GM12891 (cell line): Measurements from ENCODE around the gene SSTR5.

Source experiments
- PAX5 ChIP-seq: IDR thresholded peaks from 2 replicates; pipeline ENCODE4 v1.6.1; 2011; ENCODE audit warnings: low read length, moderate library complexity, mild to moderate bottlenecking; ENCODE audit not compliant: insufficient read depth, severe bottlenecking
- POLR2A ChIP-seq: IDR thresholded peaks from 2 replicates; pipeline ENCODE4 v1.6.1; 2011; ENCODE audit warnings: low read depth, low read length, control low read depth
- POLR2AphosphoS5 ChIP-seq: IDR thresholded peaks from 2 replicates; pipeline ENCODE4 v1.6.1; 2011; ENCODE audit warnings: low read depth, low read length, control low read depth
- POU2F2 ChIP-seq: IDR thresholded peaks from 2 replicates; pipeline ENCODE4 v1.6.1; 2011; ENCODE audit warnings: low read depth, mild to moderate bottlenecking, control low read depth, low read length, moderate library complexity
- TAF1 ChIP-seq: IDR thresholded peaks from 2 replicates; pipeline ENCODE4 v1.6.1; 2011; ENCODE audit warnings: low read depth, low read length, control low read depth

GRCh38 chr16:1049976-1050247 is 22.6 kb upstream of the SSTR5 start:
- no peak for TF ChIP-seq POLR2A
- TF ChIP-seq POLR2AphosphoS5 = no peak
- no peak for TF ChIP-seq PAX5
- no peak for TF ChIP-seq POU2F2
- TF ChIP-seq TAF1 = no peak
